Suprapubic skin (tissue), 4 donors: ENCODE measurements around the gene NOVA1.

Experiments
- CTCF ChIP-seq, 2 donors: fragments of 200-600 bp in 1 of 2; fragments of 450-650 bp in 1 of 2; sonication (generic) in 1 of 2; IDR thresholded peaks; one replicate each; pipeline ENCODE4 v1.5.1; 2016 to 2019; ENCODE audit warnings: antibody characterized with exemption in 2 of 2, mild to moderate bottlenecking in 1 of 2, moderate library complexity in 1 of 2
- EP300 ChIP-seq: sonication (generic); formaldehyde crosslinking; IDR thresholded peaks from one replicate; pipeline ENCODE4 v1.6.1; 2017; ENCODE audit warnings: antibody characterized with exemption
- POLR2A ChIP-seq, 2 donors: fragments of 450-650 bp; IDR thresholded peaks; one replicate each; pipeline ENCODE4 v1.6.1; 2017; ENCODE audit warnings: antibody characterized with exemption in 2 of 2, mild to moderate bottlenecking in 2 of 2, moderate library complexity in 2 of 2
- POLR2AphosphoS5 ChIP-seq, 3 donors: sonication (generic); formaldehyde crosslinking; IDR thresholded peaks; one replicate each; pipeline ENCODE4 v1.6.1; 2017; ENCODE audit warnings: antibody characterized with exemption in 3 of 3

- TF ChIP-seq CTCF (IDR thresholded peaks at IDR 0.05) = no peak
- no peak for TF ChIP-seq EP300
- no peak for TF ChIP-seq POLR2AphosphoS5 (IDR thresholded peaks at IDR 0.05)
- TF ChIP-seq POLR2A (IDR thresholded peaks at IDR 0.05) = no peak
Measured at GRCh38 chr14:26525085-26525484, 72.7 kb downstream of the NOVA1 start.
